SU-DHL-6 (cell line): ENCODE measurements around the gene GPSM1.

Experiments used
- H2AFZ ChIP-seq: fragments of 200-600 bp; sonication (generic); 2 replicates; pipeline ENCODE4 v1.6.1; 2014; ENCODE audit warnings: low read depth, mild to moderate bottlenecking, moderate library complexity, mixed read lengths, antibody characterized with exemption, low read length; ENCODE audit not compliant: severe bottlenecking
- H3F3A ChIP-seq: fragments of 200-600 bp; shearing (Covaris generic); 2 replicates; pipeline ENCODE4 v1.6.0; 2016; ENCODE audit warnings: antibody characterized with exemption, mild to moderate bottlenecking; ENCODE audit not compliant: insufficient read depth
- H3K27ac ChIP-seq: fragments of 200-600 bp; sonication (generic); 2 replicates; pipeline ENCODE4 v1.5.1; 2016; ENCODE audit warnings: low read depth, mild to moderate bottlenecking, low read length, moderate library complexity, mixed read lengths
- H3K27me3 ChIP-seq: fragments of 200-600 bp; sonication (generic), shearing (Covaris generic); 2 replicates; pipeline ENCODE4 v1.6.0; 2014; ENCODE audit warnings: mild to moderate bottlenecking, low read length
- H3K36me3 ChIP-seq: fragments of 200-600 bp; sonication (generic); 2 replicates; pipeline ENCODE4 v1.6.1; 2014; ENCODE audit warnings: mild to moderate bottlenecking, low read length, mixed read lengths
- H3K4me2 ChIP-seq: fragments of 300-600, 200-600 bp; shearing (Covaris generic), sonication (generic); 2 replicates; pipeline ENCODE4 v1.6.0; 2014; ENCODE audit warnings: low read length, low read depth, mild to moderate bottlenecking; ENCODE audit not compliant: poor library complexity, severe bottlenecking
- H3K4me3 ChIP-seq: fragments of 200-600 bp; sonication (generic); 2 replicates; pipeline ENCODE4 v1.5.1; 2014; ENCODE audit warnings: antibody characterized with exemption, low read length, mild to moderate bottlenecking, mixed read lengths; ENCODE audit not compliant: insufficient read depth, poor library complexity, severe bottlenecking
- H3K79me2 ChIP-seq: fragments of 200-600 bp; sonication (generic); 2 replicates; pipeline ENCODE4 v1.6.1; 2014; ENCODE audit warnings: mild to moderate bottlenecking, low read length, moderate library complexity; ENCODE audit not compliant: insufficient read depth
- H3K9ac ChIP-seq: fragments of 200-600 bp; sonication (generic); 2 replicates; pipeline ENCODE4 v1.7.0; 2014; ENCODE audit warnings: mild to moderate bottlenecking, low read length
- H3K9me2 ChIP-seq: fragments of 200-600 bp; sonication (generic); replicated peaks from 2 replicates; pipeline ENCODE4 v1.6.1; 2014; ENCODE audit warnings: low read length; ENCODE audit not compliant: insufficient read depth
- H3K9me3 ChIP-seq: fragments of 200-600 bp; sonication (generic); 2 replicates; pipeline ENCODE4 v1.6.1; 2014; ENCODE audit warnings: low read length, mixed read lengths; ENCODE audit not compliant: insufficient read depth
- H4K20me1 ChIP-seq: fragments of 200-600 bp; sonication (generic); 2 replicates; pipeline ENCODE4 v1.6.1; 2014; ENCODE audit warnings: low read depth, mild to moderate bottlenecking, antibody characterized with exemption, low read length, moderate library complexity, mixed read lengths
- CTCF ChIP-seq: fragments of 200-600 bp; sonication (generic); IDR thresholded peaks from one replicate; pipeline ENCODE4 v1.5.1; 2017; ENCODE audit warnings: antibody characterized with exemption, mild to moderate bottlenecking, low read length, moderate library complexity; ENCODE audit not compliant: insufficient read depth, poor library complexity, severe bottlenecking
- EZH2phosphoT487 ChIP-seq: fragments of 200-600 bp; sonication (generic), shearing (Covaris generic); conservative IDR thresholded peaks from 2 replicates; pipeline ENCODE4 v1.6.1; 2018; ENCODE audit warnings: mild to moderate bottlenecking, antibody characterized with exemption, low read length, moderate library complexity, mixed read lengths

GPSM1 gene

GRCh38 chr9:136397643-136398042 lies 70.3 kb downstream of the GPSM1 start:
- Histone ChIP-seq H4K20me1 (no peaks in the 10 kb centered on the region; the same call in 1 of the 2 replicates), H3K27ac (no peak overlapping the region), H3K4me2 (no peak overlapping the region), H2AFZ (no peak overlapping the region), H3K4me3 (no peak overlapping the region), H3K9ac (no peak overlapping the region), H3F3A (peaks cover 11% of the 10 kb centered on the region; the same call in 1 of the 2 replicates), H3K9me3 (no peaks in the 10 kb centered on the region), H3K27me3 (no peaks in the 10 kb centered on the region), H3K9me2 (no peaks in the 10 kb centered on the region), H3K36me3 (no peaks in the 10 kb centered on the region), H3K79me2 (peaks cover 22% of the 10 kb centered on the region)
- TF ChIP-seq EZH2phosphoT487 (no peak), CTCF (no peak)

- Histone ChIP-seq H3K4me3 (no peak overlapping the region), H3K36me3 (no peaks in the 10 kb centered on the region)
Measured at GRCh38 chr9:136398286-136398685, 70.9 kb downstream of the GPSM1 start.

GRCh38 chr9:136399176-136400037 lies 72.1 kb downstream of the GPSM1 start:
- Histone ChIP-seq H3K79me2 (peaks cover 22% of the 10 kb centered on the region), H3K4me3 (peak overlapping the region; percentile 94), H3K36me3 (no peaks in the 10 kb centered on the region), H3K27ac (peak overlapping the region; percentile 38), H2AFZ (peak overlapping the region; percentile 32), H3F3A (peaks cover 11% of the 10 kb centered on the region; the same call in 1 of the 2 replicates), H3K27me3 (no peaks in the 10 kb centered on the region), H3K9me3 (no peaks in the 10 kb centered on the region), H3K4me2 (peak overlapping the region; percentile 79), H3K9ac (peak overlapping the region; percentile 90), H4K20me1 (no peaks in the 10 kb centered on the region; the same call in 1 of the 2 replicates), H3K9me2 (no peaks in the 10 kb centered on the region)
- TF ChIP-seq EZH2phosphoT487: no peak
- TF ChIP-seq CTCF: no peak

More at GRCh38 chr9:136398286-136398685, 70.9 kb downstream of the GPSM1 start:
- Histone ChIP-seq H3K79me2 (peaks cover 22% of the 10 kb centered on the region), H4K20me1 (no peaks in the 10 kb centered on the region; the same call in 1 of the 2 replicates), H3K27me3 (no peaks in the 10 kb centered on the region), H3F3A (peaks cover 11% of the 10 kb centered on the region; the same call in 1 of the 2 replicates), H3K9ac (peak overlapping the region; percentile 90), H3K4me2 (peak overlapping the region; percentile 79), H3K27ac (no peak overlapping the region), H2AFZ (no peak overlapping the region), H3K9me2 (no peaks in the 10 kb centered on the region), H3K9me3 (no peaks in the 10 kb centered on the region)
- TF ChIP-seq EZH2phosphoT487 (no peak), CTCF (no peak)
